Measurements from ENCODE around the gene OGG1. TPM values are rescaled to one million over a fixed set of nuclear protein-coding genes. Genes with fewer than 3 reads are reported as not detected.
A peak's percentile ranks its signal among the peaks of the same experiment; 100 is the strongest.

The OGG1 gene
- total RNA-seq, 6 experiments from 2014 or later: 12.3 to 27.8 (median 15.7) TPM

- Histone ChIP-seq H3K9me3 (no peaks in the 10 kb centered on the region), H3K4me3 (no peak overlapping the region), H3K27ac (no peak overlapping the region), H3K36me3 (peaks cover 12 to 51% (median 39%) of the 10 kb centered on the region in 4 donors), H3K27me3 (no peaks in the 10 kb centered on the region), H3K4me1 (peaks cover 0 to 10% (median 3%) of the 10 kb centered on the region in 4 donors)
- intact Hi-C loops (cut with DNase I): no loop called here
- TF ChIP-seq POLR2A (IDR thresholded peaks at IDR 0.05): no peak
- ATAC-seq (no peak), DNase-seq (no peak)
- WGBS (ENCODE audit: insufficient coverage, low coverage, low lambda C conversion rate, missing lambda C conversion rate): 84% methylated on average over 10 of the region's 12 CpGs
Observed at GRCh38 chr3:9797196-9797945, 47.6 kb downstream of the OGG1 start.

GRCh38 chr3:9800529-9800928 lies 50.8 kb downstream of the OGG1 start:
- intact Hi-C loops (cut with DNase I): no loop called here
- Histone ChIP-seq H3K9me3 (no peaks in the 10 kb centered on the region), H3K27me3 (no peaks in the 10 kb centered on the region), H3K36me3 (peaks cover 17 to 80% (median 58%) of the 10 kb centered on the region in 4 donors), H3K4me3 (no peak overlapping the region), H3K27ac (no peak overlapping the region), H3K4me1 (no peaks in the 10 kb centered on the region)
- no peak for DNase-seq
- ATAC-seq: no peak
- WGBS (ENCODE audit: insufficient coverage, low coverage, low lambda C conversion rate, missing lambda C conversion rate): 83% methylated on average over 5 of the region's 5 CpGs
- TF ChIP-seq POLR2A (IDR thresholded peaks at IDR 0.05) (no peak), CTCF (IDR thresholded peaks at IDR 0.05) (peak in 2 of 4 donors; percentile 20 to 23)

- H3K27me3 ChIP-seq: no peaks in the 10 kb centered on the region
- no peak for TF ChIP-seq CTCF (IDR thresholded peaks at IDR 0.05)
- no peak for TF ChIP-seq POLR2A (IDR thresholded peaks at IDR 0.05)
- no peaks in the 10 kb centered on the region for H3K4me1 ChIP-seq
- intact Hi-C loops (cut with DNase I): no loop called here
- H3K9me3 ChIP-seq: no peaks in the 10 kb centered on the region
- H3K27ac ChIP-seq: no peak overlapping the region
- ATAC-seq (no peak), DNase-seq (no peak)
- peaks cover 17 to 82% (median 52%) of the 10 kb centered on the region in 4 donors for H3K36me3 ChIP-seq
- 100% methylated on average over 1 of the region's 1 CpG for WGBS (ENCODE audit: insufficient coverage, low coverage, low lambda C conversion rate, missing lambda C conversion rate)
- H3K4me3 ChIP-seq: no peak overlapping the region
Observed at GRCh38 chr3:9803494-9803893, 53.7 kb downstream of the OGG1 start.

- intact Hi-C loops (cut with DNase I): no loop called here
Observed at GRCh38 chr3:9804996-9805395, 55.2 kb downstream of the OGG1 start.

More at GRCh38 chr3:9804996-9805395, 55.2 kb downstream of the OGG1 start:
- DNase-seq (no peak), ATAC-seq (no peak)
- Histone ChIP-seq H3K4me3 (no peak overlapping the region), H3K27ac (no peak overlapping the region), H3K9me3 (no peaks in the 10 kb centered on the region), H3K27me3 (no peaks in the 10 kb centered on the region), H3K36me3 (peaks cover 14 to 67% (median 39%) of the 10 kb centered on the region in 4 donors), H3K4me1 (no peaks in the 10 kb centered on the region)
- TF ChIP-seq CTCF (IDR thresholded peaks at IDR 0.05): no peak
- TF ChIP-seq POLR2A (IDR thresholded peaks at IDR 0.05): no peak
- WGBS (ENCODE audit: insufficient coverage, low coverage, low lambda C conversion rate, missing lambda C conversion rate): 85% methylated on average over 5 of the region's 5 CpGs

Measured in right lobe of liver (tissue), 6 donors.